22Rv1 (cell line): Measurements from ENCODE around the gene HTR6.

Source experiments
- H3K27ac ChIP-seq: fragments of 450-650 bp; 2 replicates; pipeline ENCODE4 v1.5.1; 2017
- CTCF ChIP-seq: fragments of 450-650 bp; IDR thresholded peaks from 2 replicates; pipeline ENCODE4 v1.5.1; 2017; ENCODE audit warnings: mild to moderate bottlenecking
- ZFX ChIP-seq: fragments of 450-650 bp; IDR thresholded peaks from 2 replicates; pipeline ENCODE4 v1.6.1; 2017; ENCODE audit warnings: antibody characterized with exemption, borderline replicate concordance

Gene HTR6

DNA sequence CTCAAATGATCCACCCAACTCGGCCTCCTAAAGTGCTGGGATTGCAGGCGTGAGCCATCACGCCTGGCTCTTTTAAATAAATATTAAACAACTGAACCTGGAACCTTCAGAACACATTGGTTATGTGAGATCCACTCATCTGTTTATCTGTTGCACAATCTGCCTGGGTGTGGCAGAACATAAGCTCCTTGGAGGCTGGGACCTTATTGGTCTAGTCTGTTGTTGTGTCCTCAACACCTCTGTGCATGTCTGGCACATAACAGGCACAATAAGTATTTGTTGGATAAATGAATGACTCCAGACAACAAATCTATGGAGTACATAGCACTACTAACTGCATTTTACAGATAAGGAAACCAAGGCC lies 24.7 kb upstream of the HTR6 start:
- TF ChIP-seq ZFX (no peak), CTCF (no peak)
- 0 out of 2 replicates have a peak overlapping the region, but pooled peaks have one; percentile 15 for H3K27ac ChIP-seq

- 0 out of 2 replicates have a peak overlapping the region, but pooled peaks have one; percentile 15 for H3K27ac ChIP-seq
- peak; percentile 26 for TF ChIP-seq CTCF
- TF ChIP-seq ZFX = no peak
Measured at GRCh38 chr1:19640363-19641316, 24.0 kb upstream of the HTR6 start.

DNA sequence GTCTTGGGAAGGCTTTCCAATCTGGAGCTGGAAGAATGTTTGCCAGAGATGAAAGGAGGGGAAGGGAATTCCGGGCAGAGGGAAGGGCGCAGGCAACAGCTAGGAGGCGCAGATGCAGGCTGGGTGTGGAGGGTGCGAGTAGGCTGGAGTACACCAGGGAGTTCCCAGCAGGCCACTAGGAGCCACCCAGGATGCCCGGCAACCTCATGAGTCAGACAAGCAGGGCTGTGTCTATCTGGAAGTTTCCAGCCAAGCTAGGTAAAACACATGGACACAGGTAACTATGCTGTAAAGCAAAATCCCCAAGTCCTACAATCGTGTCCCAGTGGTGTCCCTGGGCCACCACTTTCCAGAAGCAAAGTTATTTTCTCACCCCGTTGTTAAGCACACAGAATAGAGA lies 21.6 kb upstream of the HTR6 start:
- H3K27ac ChIP-seq = no peak overlapping the region

DNA sequence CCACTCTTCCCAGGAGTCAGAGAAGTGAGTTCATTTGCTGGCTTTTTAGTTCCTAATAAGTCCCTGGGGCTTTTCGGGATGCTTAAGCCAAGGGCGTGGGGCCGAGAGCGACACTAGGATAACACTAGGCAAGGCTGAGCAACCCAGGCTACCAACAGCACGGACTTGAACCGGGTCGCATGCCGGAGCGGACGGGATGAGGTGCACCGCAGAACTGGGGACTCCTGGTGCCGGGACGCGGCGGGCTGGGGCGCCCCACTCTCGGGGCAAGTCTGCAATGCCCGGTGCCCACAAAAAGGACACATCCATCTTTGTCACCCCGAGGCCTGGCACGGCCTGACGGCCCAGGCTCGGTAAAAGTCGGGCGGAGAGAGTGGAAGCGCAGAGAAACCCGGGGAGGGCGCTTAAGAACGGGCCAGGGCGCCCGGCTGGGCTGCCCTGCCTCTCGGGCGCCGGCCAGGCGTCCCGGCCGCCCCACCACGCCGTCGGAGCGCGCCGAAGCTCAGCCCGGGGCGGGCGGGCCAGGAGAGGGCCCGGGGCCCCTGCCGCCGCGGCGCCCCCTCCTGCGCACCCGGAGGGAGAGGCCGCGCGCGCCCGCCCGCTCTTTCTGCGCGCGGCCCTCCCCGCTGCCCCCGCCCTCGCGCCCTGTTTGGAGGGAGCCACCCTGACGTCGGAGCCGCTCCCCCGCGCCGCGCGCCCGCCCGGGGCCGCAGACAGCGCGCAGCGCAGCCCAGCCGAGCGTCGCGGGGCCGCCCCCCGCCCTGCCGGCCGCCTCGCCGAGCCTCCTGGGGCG lies 20.9 kb upstream of the HTR6 start, which contains the start of gene NBL1:
NBL1 (plus strand) TSS at position 710 of the 793 bp plus-strand sequence. CDS start 10,720 bp downstream, outside the sequence.
- TF ChIP-seq ZFX = no peak
- TF ChIP-seq CTCF = no peak
- no peak within 1 kb of the TSS for H3K27ac ChIP-seq

More for the DNA sequence above, 21.6 kb upstream of the HTR6 start:
- peak; percentile 29 for TF ChIP-seq CTCF
- no peak for TF ChIP-seq ZFX

DNA sequence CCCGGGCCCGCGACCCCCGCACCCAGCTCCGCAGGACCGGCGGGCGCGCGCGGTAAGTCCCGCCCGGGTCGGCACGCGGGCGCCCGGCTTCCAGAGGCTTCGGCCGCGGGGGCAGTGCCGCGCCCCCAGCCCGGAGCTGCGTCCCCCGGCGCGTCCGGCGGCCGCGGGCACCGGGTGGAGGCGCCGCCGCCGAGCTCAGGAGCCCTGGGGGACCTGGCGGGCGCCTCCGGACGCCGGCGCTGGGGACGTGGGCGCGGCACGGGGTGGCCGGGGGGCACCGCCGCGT lies 20.3 kb upstream of the HTR6 start:
- TF ChIP-seq ZFX = no peak
- TF ChIP-seq CTCF = no peak
- H3K27ac ChIP-seq = no peak overlapping the region

- no peak overlapping the region for H3K27ac ChIP-seq
- TF ChIP-seq ZFX (no peak), CTCF (no peak)
Measured at GRCh38 chr1:19644681-19645410, 19.8 kb upstream of the HTR6 start.
